Esophagus muscularis mucosa (tissue), 3 donors: ENCODE measurements around the gene WDR91.

Source experiments
- POLR2A ChIP-seq: fragments of 450-650 bp; IDR thresholded peaks from one replicate; pipeline ENCODE4 v1.6.1; 2017; ENCODE audit warnings: antibody characterized with exemption, moderate library complexity, mild to moderate bottlenecking, low read depth
- POLR2AphosphoS5 ChIP-seq, 2 donors: sonication (generic); formaldehyde crosslinking; IDR thresholded peaks; one replicate each; pipeline ENCODE4 v1.6.1; 2017; ENCODE audit warnings: antibody characterized with exemption in 2 of 2
- TF ChIP-seq, protein P1 (sequence below), 3 experiments: fragments of 200-600 bp in 2 of 3; fragments of 450-650 bp in 1 of 3; sonication (generic) in 2 of 3; IDR thresholded peaks; one replicate each; pipeline ENCODE4 v1.5.1; 2017 to 2019; ENCODE audit warnings: antibody characterized with exemption in 3 of 3, mild to moderate bottlenecking in 2 of 3, moderate library complexity in 1 of 3

DNA sequence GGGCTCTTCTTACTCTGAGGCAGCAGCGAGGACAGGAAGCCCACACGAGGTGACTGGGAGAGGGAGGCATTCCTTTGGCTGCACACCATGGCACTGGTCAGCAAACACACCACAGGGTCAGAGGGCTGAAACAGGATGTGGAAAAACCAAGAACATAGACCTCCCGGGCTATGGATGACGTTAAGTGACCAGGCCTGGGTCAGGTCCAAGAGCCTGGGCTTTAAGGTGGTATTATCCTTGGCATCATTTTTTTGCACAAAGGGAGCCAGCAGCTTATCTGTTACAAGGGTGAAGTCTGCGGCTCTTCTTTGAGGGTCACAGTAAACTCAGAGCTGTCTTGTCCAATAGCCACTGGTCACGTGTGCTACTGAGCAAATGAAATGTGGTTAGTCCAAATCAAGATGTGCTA lies 7.0 kb downstream of the WDR91 start:
- TF ChIP-seq, protein P1, sequence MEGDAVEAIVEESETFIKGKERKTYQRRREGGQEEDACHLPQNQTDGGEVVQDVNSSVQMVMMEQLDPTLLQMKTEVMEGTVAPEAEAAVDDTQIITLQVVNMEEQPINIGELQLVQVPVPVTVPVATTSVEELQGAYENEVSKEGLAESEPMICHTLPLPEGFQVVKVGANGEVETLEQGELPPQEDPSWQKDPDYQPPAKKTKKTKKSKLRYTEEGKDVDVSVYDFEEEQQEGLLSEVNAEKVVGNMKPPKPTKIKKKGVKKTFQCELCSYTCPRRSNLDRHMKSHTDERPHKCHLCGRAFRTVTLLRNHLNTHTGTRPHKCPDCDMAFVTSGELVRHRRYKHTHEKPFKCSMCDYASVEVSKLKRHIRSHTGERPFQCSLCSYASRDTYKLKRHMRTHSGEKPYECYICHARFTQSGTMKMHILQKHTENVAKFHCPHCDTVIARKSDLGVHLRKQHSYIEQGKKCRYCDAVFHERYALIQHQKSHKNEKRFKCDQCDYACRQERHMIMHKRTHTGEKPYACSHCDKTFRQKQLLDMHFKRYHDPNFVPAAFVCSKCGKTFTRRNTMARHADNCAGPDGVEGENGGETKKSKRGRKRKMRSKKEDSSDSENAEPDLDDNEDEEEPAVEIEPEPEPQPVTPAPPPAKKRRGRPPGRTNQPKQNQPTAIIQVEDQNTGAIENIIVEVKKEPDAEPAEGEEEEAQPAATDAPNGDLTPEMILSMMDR (IDR thresholded peaks at IDR 0.05): no peak
- TF ChIP-seq POLR2AphosphoS5 (IDR thresholded peaks at IDR 0.05) (no peak), POLR2A (no peak)
